ENCODE results near the gene B4GALT1. TPM values are rescaled to one million over a fixed set of nuclear protein-coding genes. Genes with fewer than 3 reads are reported as not detected.
"Not testable (repeated sequence)": the region's sequence is repeated elsewhere in the genome, so short reads cannot be mapped to it uniquely, and the experiment has no call there.

The B4GALT1 gene
- total RNA-seq, 1 donor from 2014 or later, result 72.0 TPM

- no peak for TF ChIP-seq CTCF (IDR thresholded peaks at IDR 0.05)
- DNase-seq, result peak; percentile 54
- intact Hi-C loops (cut with DNase I), result no loop called here
- Histone ChIP-seq H3K4me3 (peak overlapping the region; percentile 86), H3K4me1 (peaks cover 55% of the 10 kb centered on the region), H3K27me3 (ENCODE audit: low read depth) (no peaks in the 10 kb centered on the region), H3K9me3 (no peaks in the 10 kb centered on the region), H3K36me3 (no peaks in the 10 kb centered on the region), H3K27ac (peak overlapping the region; percentile 97)
- ATAC-seq, result no peak
Observed at GRCh38 chr9:33167972-33168461, 881 bp upstream of the B4GALT1 start.

- peak overlapping the region; percentile 97 for H3K27ac ChIP-seq
- H3K4me1 ChIP-seq, result peaks cover 62% of the 10 kb centered on the region
- TF ChIP-seq CTCF (IDR thresholded peaks at IDR 0.05), result peak; percentile 6
- peak overlapping the region; percentile 86 for H3K4me3 ChIP-seq
- no peaks in the 10 kb centered on the region for H3K27me3 ChIP-seq (ENCODE audit: low read depth)
- no peaks in the 10 kb centered on the region for H3K36me3 ChIP-seq
- DNase-seq (peak; percentile 77), ATAC-seq (peak; percentile 31 to 60)
- intact Hi-C loops (cut with DNase I), result no loop called here
- H3K9me3 ChIP-seq, result no peaks in the 10 kb centered on the region
Observed at GRCh38 chr9:33166231-33167083, 679 bp downstream of the B4GALT1 start.

GRCh38 chr9:33165263-33166151, 1.6 kb downstream of the B4GALT1 start:
- Histone ChIP-seq H3K27me3 (ENCODE audit: low read depth) (no peaks in the 10 kb centered on the region), H3K4me3 (peak overlapping the region; percentile 86), H3K36me3 (no peaks in the 10 kb centered on the region), H3K9me3 (no peaks in the 10 kb centered on the region), H3K4me1 (peaks cover 62% of the 10 kb centered on the region), H3K27ac (peak overlapping the region; percentile 97)
- TF ChIP-seq CTCF (IDR thresholded peaks at IDR 0.05), result no peak
- peak; percentile 1 for ATAC-seq
- intact Hi-C loops (cut with DNase I), result no loop called here
- DNase-seq, result no peak

GRCh38 chr9:33164921-33165262, 2.2 kb downstream of the B4GALT1 start:
- ATAC-seq; intact Hi-C loops (cut with DNase I); H3K27me3 ChIP-seq (ENCODE audit: low read depth); H3K36me3 ChIP-seq; H3K9me3 ChIP-seq; DNase-seq: not testable (repeated sequence)
- peaks cover 67% of the 10 kb centered on the region for H3K4me1 ChIP-seq
- H3K27ac ChIP-seq, result peak overlapping the region; percentile 97
- H3K4me3 ChIP-seq, result peak overlapping the region; percentile 86

DNA sequence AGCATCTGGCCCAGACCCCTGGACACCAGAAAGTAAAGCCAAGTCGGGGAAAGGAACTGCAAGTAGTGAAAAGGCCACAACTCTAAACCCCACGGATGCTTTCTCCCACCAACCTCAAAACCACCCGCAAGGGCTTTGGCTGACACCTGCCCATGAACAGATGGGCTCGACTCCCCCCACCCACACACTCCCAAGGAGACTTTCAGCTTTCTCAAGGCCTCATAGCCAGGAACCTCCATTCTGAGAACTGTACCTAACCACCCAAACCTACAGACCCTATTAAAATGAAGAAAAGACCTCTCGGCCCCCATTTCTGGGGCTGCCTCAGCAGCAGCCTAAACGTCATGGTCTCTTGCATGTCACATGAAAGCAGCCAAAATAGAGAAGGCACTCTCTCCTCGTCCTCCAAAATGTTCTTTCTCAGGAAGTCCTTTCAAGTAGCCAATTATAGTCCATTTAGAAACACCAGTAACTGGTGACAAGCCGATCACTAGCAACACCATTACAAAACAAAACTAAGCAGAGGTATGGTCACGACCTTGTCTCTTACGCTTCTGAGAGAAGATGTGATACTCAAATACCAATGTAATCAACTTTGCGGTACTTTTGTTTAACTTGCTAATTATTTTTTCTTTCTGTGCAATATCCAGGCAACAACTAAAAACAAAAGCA, 2.9 kb downstream of the B4GALT1 start:
- ATAC-seq (no peak), DNase-seq (no peak)
- no peaks in the 10 kb centered on the region for H3K27me3 ChIP-seq (ENCODE audit: low read depth)
- H3K4me3 ChIP-seq, result peak overlapping the region; percentile 86
- no peak for TF ChIP-seq CTCF (IDR thresholded peaks at IDR 0.05)
- H3K36me3 ChIP-seq, result no peaks in the 10 kb centered on the region
- intact Hi-C loops (cut with DNase I), result no loop called here
- no peaks in the 10 kb centered on the region for H3K9me3 ChIP-seq
- peaks cover 73% of the 10 kb centered on the region for H3K4me1 ChIP-seq
- peak overlapping the region; percentile 97 for H3K27ac ChIP-seq
